GM19023 (cell line): Measurements from ENCODE around the gene PARP11.

Experiments used
- ATAC-seq: cut with Tn5 transposase; IDR thresholded peaks from one replicate; pipeline ENCODE4 v1.9.1; 2021; ENCODE audit warnings: mild to moderate bottlenecking, moderate library complexity; ENCODE audit not compliant: unreplicated experiment

The PARP11 gene

DNA sequence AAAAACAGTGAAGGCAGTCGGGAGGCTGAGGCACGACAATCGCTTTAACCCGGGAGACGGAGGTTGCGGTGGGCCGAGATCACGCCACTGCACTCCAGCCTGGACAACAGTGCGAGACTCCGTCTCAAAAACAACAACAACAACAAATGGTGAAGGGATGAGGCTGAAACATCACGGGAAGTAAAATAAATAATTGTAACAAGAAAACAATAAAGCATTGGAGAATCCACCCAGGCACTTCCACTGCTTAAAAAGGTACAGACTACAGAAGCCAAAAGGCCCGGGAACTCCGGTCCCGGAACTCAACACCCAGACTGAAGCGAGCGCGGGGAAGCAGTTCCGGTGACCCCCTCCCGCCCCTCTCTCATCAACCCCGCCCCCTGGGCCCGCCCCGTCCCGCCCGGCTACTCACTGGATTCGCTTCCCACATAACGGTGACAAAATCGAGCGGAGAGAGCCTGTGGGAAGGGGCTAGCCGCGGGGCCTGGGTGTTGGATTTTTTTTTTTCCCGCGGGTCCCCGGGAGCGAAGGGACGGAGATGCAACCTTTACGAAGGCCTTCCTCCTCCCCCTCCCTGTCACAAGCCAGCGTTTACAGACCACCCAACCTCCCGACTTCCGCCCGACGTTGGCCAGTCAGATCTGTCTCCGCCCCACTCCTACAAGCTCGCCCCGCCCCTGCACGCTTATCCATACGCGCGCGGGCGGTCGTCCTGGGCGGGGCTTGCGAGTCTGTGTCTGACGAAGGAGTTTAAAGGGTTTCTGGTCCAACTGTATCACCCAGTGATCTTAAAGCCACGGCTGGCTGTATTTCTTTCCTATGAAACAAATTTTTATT lies at the start of gene PARP11:
TSS of gene PARP11 (minus strand) at position 600 of the 837 bp plus-strand sequence. CDS start at position 430, 170 bp downstream.
- ATAC-seq = peak; percentile 96

GRCh38 chr12:3922033-3922432 lies 48.8 kb upstream of the PARP11 start:
- no peak for ATAC-seq

DNA sequence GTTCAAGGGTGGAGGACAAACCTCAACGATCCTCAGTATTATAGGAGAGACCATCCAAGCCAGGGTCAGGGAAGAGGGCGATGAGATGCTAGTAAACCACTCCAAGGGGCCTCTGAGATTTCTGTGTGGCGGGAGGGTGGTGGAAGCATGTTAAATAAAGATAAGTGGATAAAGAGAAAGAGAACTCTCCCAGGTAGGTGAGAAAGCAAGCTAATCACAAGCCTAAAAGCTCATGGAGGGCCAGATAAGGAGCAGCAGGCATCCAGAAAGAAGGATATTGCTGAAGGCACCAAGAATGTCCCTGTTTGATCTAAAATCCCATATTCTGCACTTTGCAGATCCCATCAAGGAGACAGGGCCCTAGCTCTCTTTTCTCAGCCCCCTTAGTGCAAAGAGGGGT lies 48.3 kb upstream of the PARP11 start:
- no peak for ATAC-seq

DNA sequence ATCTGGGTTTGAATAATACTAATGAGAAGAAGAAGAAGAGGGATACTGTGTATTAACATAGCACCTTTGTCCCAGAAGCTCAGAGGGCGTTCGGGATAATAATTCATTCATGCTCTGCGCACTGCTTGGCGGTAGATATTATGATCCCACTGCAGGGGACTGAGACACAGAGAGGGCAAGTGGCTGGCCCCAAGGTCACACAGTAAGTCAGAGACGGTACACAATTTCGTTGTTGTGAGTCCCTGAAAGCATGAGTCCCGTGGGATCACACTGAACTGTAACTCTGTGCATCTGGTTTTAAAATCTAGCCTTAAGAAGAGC lies 47.9 kb upstream of the PARP11 start:
- ATAC-seq = no peak

GRCh38 chr12:3920351-3921150 lies 47.4 kb upstream of the PARP11 start:
- ATAC-seq = no peak

GRCh38 chr12:3913278-3913677 lies 40.1 kb upstream of the PARP11 start:
- no peak for ATAC-seq

DNA sequence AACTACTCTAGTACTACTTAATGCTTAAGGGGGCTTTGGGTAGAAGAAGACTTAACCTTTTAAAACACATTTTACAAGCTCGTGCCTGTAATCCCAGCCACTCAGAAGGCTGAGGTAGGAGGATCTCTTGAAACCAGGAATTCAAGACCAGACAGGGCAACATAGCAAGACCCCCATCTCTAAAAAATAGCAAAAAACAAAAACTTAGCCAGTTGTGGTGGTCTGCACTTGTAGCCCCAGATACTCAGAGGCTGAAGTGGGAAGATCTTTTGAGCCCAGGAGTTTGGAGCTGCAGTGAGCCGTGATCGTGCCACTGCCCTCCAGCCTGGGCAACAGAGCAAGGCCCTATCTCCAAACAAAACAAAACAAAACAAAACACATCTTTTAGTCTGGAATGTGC lies 39.7 kb upstream of the PARP11 start:
- no peak for ATAC-seq

- no peak for ATAC-seq
Measured at GRCh38 chr12:3911409-3911808, 38.2 kb upstream of the PARP11 start.

GRCh38 chr12:3905664-3906063 lies 32.5 kb upstream of the PARP11 start:
- no peak for ATAC-seq

DNA sequence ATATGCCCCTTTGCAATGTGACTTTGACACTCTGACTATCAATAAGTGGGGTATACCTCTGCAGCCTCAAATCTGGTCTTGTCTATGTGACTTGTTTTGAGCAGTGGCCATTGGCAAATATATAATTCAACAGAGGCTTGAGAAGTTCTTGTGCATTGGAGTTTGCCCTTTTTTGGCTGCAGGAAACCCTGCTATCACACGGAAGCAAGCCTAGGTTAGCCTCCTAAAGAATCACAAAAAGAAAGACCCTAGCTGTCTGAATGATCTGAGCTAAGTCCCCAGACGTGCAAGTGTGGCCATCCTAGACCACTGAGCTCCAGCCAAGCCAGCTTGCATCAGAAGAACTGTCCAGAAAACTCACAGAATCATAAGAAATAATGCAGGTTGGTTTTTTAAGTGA lies 31.8 kb upstream of the PARP11 start:
- no peak for ATAC-seq

- no peak for ATAC-seq
Measured at GRCh38 chr12:3902921-3903320, 29.7 kb upstream of the PARP11 start.

DNA sequence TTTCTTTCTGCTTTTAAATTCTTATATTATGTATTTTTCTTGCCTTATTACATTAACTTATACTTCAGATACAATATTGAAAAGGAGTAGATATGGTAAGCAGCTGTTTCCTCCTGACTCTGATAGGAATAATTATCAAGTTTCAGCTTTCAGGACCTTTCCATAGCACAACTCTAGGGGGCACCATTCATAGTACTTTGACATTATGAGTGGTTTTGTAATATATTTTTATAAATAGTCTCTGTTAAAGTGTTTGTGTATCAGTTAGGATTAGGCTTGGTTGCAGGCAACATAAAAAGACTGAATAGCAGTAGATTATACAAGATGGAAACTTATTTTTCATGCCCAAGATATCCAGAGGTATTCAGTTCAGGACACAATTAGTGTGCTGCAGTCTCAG lies 27.9 kb upstream of the PARP11 start:
- no peak for ATAC-seq

GRCh38 chr12:3898756-3899155 lies 25.6 kb upstream of the PARP11 start:
- no peak for ATAC-seq

DNA sequence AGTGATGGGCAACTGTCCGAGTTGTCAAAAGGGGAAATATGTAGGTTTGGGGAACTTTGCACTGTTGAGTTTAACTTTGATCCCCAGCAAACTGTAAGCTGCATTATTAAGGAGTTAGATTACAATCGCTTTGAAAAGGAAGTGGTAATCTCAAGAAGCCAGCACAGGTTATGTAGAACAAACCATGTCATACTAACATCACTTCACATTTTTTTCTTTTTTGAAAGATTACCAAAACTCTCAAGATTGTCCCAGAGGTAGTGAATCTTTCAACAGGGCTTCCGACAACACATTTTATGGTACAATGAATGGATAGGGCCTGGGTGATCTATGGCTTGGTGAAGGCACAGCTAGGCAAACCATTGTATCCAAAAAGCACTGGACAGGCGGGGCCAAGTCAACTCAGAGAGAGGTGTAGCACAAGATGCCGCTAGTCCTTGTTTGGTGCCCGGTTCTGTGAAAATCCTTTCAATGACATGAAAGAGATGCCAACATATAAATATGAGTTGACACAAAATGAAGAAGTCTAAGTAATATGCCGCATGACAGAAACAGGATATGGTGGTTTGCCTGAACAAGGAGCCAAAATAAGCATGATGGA lies 24.3 kb upstream of the PARP11 start:
- ATAC-seq = no peak

- ATAC-seq = no peak
Measured at GRCh38 chr12:3896801-3897351, 23.7 kb upstream of the PARP11 start.

DNA sequence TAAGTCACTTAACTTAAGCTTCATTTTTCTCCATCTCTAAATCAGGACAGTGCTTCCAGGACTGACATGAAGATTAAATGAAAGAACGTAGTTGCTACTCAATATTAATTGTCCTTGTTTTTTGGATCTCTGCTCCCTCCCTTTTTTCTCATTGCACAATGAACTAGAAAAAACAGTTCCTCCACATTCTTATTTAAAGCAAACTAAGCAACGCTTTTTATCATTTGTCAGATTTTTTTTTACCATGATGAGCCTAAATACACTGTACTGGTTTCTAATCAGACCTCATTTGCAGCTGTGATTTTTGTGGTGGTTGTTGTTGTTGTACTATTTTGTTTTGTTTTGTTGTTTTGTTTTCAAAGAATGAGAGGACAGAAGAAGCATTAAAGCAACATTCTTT lies 23.2 kb upstream of the PARP11 start:
- ATAC-seq = no peak

DNA sequence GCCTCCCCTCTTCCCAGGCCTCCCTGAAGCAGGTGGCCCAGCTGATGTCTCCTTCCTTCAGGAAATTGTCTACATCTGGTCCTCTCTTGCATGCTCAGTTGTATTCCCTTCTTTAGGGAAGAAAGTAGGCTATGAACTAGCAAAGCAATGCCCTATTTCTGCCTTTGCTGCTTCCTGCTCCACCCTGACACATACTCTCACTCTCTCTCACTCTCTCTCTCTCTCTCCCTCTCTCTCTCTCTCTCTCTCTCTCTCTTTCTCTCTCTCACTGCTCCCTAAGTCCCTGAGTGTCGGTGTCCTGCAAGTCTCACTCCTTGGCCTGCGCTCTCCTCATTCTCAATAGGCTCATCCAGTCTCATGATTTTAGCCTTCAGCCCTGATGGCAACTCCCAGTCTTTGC lies 19.4 kb upstream of the PARP11 start:
- no peak for ATAC-seq

DNA sequence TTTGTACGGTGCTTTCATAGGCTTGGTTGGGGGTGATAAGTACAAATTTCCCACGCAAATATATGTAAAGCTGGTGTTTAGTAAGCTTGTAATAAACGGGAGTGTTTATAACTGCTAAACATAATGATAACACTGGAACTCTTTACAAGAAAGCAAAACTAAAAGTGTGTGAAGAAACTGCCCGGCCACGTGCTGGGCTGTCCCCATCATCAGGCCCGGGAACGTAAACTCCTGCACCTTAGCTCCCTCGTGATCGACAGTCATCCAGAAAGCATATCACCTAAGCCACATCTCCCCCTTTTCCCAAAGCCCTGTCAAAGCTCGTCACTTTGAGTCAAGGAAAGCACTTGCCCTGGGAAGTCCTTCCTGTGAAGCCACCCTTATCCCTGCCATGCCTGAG lies 18.0 kb upstream of the PARP11 start:
- no peak for ATAC-seq

GRCh38 chr12:3888659-3889058 lies 15.5 kb upstream of the PARP11 start:
- ATAC-seq = no peak

DNA sequence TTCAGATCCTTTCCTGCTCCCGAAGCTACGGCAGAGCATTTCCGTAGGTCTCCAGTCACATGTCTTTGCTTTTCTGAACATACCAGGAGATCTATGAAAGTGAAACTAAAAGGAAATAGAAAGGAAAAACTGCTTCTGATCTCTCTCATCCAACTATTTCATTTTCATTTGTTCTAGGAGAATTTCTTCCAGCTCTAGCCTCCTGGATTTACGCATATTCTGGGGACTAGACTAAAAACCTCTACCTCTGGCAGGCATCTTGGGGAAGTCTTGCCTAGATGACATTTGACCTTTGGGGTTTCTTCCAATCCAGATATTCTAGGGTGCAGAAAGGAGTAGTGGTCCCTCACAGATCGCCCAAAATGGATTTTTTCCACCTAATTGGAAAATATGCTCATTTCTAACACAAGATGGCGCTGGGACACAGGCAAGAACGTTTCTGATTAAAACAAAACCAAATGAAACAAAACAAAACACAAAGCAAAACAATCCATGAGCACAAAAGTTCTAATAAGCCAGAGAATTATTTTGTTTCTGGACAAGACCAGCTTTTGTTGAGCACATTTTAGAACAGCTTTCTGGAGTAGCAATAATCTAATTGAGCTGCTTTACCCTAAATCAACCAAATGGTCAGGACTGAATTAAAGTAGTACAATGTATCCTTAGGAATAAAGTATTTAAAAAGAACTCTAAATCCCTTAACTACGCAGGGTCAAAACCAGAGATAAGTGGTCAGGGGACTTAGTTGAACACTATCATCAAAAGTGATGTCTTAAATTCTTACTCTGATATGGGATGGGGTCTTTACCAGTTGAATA lies 12.3 kb upstream of the PARP11 start:
- ATAC-seq = no peak

DNA sequence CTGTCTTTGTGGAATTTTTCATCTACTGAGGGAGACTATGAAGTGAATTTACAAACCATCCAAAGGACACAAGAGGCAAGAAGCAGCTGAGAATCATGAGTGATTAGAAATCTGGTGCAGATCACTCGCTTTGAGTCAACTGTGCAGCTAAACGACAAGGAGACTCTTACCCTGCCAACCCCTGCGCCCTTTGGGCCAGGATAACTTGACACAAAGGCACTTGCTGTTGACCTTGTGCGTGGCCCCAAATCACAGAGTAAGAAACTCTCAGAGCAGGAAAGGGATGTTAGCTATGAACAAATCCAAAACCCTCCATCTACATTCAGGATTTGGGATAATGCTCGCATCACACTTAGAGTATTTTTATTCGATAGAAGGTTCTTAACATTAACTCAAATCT lies 11.5 kb upstream of the PARP11 start:
- no peak for ATAC-seq
